Cardiac muscle cell (in vitro differentiated cells and primary cell): ENCODE measurements around the gene TNFRSF18. TPM values are rescaled to one million over a fixed set of nuclear protein-coding genes. Genes with fewer than 3 reads are reported as not detected.

ENCODE experiments used
- DNase-seq, 2 donors: peaks; one replicate each; pipeline versions ENCODE4 v3.0.0 to v3.0.0-alpha.2; 2010 to 2017; ENCODE audit warnings: low read depth in 1 of 2, low spot score in 1 of 2
- H3K27ac ChIP-seq: fragments of 200-600 bp; sonication (generic); 2 replicates; pipeline ENCODE4 v1.5.1; 2016
- H3K27me3 ChIP-seq: fragments of 200-600 bp; sonication (generic); 2 replicates; pipeline ENCODE4 v1.6.0; 2016; ENCODE audit warnings: control low read depth
- H3K36me3 ChIP-seq: fragments of 200-600 bp; sonication (generic); 2 replicates; pipeline ENCODE4 v1.5.1; 2016; ENCODE audit warnings: control low read depth
- H3K4me1 ChIP-seq: fragments of 200-600 bp; sonication (generic); 2 replicates; pipeline ENCODE4 v1.8.1; 2017; ENCODE audit warnings: low read depth, mild to moderate bottlenecking, mixed run types
- H3K4me3 ChIP-seq: fragments of 200-600 bp; sonication (generic); 2 replicates; pipeline ENCODE4 v1.5.1; 2016; ENCODE audit warnings: mild to moderate bottlenecking
- H3K9me3 ChIP-seq: fragments of 200-600 bp; sonication (generic); 2 replicates; pipeline ENCODE4 v1.5.1; 2017; ENCODE audit warnings: low read depth, mild to moderate bottlenecking, control low read depth
- polyA plus RNA-seq: library from polyadenylated mRNA; unstranded; fragments of >200 nt; fragmentation: Nextera tagmentation; extraction: Ambion mirVana; gene quantifications from 2 replicates; pipeline ENCODE4 v1.2.1, GENCODE V29; 2016
- total RNA-seq: library from RNA; depleted of rRNA; stranded (reverse); fragments of >200 nt; gene quantifications from 2 replicates; pipeline ENCODE4 v1.2.3, GENCODE V29; 2016
- TF ChIP-seq, protein P1 (sequence below): IDR thresholded peaks from 2 replicates; pipeline ENCODE4 v1.5.1; 2012; ENCODE audit warnings: low read depth, mild to moderate bottlenecking, low read length

Gene TNFRSF18
- total and polyA plus RNA-seq, 2 experiments from 2014 or later, result 0.39 TPM; not detected in 1

DNA sequence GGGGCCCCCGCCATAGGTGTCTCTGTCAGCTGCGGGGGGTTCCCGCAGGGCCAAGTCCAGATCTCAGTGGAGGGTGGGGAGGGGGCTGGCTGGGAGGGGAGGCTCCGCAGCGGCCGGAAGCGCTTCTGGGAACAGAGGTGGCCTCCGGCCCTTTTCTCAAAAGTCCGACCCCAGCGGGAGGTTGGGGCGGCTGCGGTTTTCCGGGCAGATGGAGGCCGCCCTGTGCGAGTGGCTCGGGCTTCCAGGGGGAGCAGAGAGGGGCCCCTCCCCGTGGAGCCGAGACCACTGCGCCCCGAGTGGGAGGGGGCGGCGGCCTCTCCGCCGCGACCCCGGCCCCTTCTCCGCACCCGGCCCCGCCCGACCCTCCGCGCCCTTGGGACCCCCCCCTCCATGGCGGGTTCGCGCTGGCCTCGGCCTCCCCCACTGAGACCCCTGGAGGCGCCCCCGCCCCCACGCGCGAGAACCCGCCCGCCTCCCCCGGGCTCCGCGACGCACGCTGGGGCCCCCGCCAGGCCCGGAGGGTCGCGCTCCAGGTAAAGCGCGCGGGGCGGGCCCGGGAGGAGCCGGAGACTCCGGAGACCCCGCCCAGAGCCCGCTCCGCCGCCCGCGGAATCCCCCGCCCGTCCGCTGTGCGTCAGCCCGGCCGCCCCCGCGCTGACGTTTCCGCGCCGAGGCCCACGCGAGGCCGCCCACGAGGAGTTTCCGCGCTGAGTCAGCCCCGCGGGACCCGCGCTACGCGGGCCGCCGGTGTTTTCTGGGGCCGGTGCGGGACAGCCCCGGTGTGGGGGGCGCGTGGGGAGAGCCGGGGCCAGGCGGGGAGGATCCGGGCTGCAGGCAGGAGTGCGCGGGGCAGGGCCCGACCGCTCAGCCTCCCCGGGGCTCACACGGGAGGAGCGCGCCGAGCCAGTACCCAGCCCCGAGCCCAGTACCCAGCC is 5.2 kb downstream of the TNFRSF18 start:
- Histone ChIP-seq H3K4me3 (peak overlapping the region; percentile 44), H3K9me3 (no peaks in the 10 kb centered on the region), H3K27ac (no peak overlapping the region), H3K36me3 (no peaks in the 10 kb centered on the region), H3K27me3 (peaks cover 61% of the 10 kb centered on the region), H3K4me1 (no peaks in the 10 kb centered on the region)
- TF ChIP-seq, protein P1, sequence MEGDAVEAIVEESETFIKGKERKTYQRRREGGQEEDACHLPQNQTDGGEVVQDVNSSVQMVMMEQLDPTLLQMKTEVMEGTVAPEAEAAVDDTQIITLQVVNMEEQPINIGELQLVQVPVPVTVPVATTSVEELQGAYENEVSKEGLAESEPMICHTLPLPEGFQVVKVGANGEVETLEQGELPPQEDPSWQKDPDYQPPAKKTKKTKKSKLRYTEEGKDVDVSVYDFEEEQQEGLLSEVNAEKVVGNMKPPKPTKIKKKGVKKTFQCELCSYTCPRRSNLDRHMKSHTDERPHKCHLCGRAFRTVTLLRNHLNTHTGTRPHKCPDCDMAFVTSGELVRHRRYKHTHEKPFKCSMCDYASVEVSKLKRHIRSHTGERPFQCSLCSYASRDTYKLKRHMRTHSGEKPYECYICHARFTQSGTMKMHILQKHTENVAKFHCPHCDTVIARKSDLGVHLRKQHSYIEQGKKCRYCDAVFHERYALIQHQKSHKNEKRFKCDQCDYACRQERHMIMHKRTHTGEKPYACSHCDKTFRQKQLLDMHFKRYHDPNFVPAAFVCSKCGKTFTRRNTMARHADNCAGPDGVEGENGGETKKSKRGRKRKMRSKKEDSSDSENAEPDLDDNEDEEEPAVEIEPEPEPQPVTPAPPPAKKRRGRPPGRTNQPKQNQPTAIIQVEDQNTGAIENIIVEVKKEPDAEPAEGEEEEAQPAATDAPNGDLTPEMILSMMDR, result no peak
- peak; percentile 59 to 64 for DNase-seq

DNA sequence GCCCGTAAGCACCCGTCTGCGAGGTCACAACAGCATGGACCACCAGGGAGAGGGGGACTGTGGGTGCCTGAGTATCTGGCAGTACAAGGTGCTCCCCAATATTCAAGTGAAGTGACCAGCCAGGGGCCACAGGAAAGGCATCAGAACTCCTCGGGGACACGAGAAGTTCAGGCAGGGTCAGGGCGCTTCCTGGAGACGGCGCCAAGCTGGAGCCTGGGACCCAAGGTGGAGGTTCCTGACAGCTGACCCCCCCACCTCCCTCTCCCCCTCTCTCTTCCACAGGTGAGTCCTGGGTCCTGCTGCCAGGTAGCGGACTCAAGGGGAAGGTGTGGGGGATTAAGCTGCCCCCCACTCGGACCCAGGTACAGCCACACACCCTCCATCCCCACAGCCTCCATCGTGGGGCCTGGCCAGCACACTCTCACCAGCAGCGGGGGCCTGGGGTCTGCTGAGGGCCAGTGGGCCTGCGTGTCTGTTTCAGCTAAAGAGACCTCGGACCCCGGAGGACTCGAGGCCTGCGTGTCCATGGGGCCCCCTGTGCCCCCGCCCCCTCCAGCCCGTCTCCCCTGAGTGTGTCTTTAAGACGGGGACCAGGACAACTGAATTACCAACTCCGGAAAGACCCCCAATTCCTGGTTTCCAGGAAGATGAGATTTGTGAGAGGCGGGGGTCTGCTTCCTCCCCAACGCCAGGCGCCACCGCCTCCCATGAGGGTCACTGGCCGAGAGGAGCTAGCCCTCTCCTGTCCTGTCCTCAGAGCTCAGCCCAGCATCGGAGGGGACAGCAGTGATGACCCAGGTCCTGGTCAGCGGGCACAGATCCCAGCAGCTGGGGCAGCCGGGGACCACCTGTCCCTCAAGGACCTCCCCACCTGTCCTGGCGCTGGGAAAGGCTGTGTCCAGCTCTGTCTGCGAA is 6.2 kb downstream of the TNFRSF18 start:
- Histone ChIP-seq H3K9me3 (no peaks in the 10 kb centered on the region), H3K4me3 (peak overlapping the region; percentile 44), H3K27ac (no peak overlapping the region), H3K36me3 (no peaks in the 10 kb centered on the region), H3K4me1 (no peaks in the 10 kb centered on the region), H3K27me3 (peaks cover 52% of the 10 kb centered on the region)
- no peak for DNase-seq
- TF ChIP-seq, protein P1, result no peak

DNA sequence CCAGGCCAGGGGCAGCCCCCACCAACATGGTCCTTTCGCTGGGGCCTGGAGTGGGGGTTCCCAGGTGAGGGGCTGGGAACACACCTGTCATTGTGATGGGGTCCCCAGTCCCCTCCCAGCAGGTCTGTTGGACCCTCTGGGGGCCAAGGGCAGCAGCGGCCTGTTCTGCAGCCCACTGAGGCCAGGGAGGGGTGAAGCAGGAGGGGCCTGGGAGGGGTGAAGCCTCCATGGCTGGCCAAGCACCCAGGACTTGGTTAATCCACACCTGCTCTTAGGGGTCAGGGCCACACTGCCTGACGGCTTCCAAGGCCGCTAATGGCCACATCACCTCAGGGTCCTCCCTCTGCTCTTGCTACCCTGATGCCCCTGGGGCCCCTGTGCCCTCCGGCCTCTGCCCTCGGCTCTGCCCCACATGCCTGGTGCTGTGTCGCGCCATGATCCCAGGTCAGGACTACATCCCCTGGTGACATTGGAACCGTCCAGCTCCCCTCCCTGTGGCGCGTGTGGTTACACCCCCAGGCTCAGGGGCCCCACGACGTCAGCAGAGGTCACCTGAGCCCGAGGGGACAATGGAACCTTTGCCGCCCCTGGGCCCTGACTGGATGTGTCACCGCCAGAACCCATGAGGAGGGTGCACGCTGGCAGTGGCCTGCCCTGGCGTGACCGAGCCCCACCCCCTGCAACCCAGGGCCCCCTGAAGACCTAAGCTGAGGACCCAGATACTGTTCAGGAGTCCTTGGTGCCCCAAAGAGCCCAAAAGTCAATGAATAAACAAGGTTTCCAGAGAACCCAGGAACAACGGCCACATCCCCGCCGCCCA is 7.0 kb downstream of the TNFRSF18 start:
- DNase-seq, result no peak
- H3K9me3 ChIP-seq, result no peaks in the 10 kb centered on the region
- H3K27me3 ChIP-seq, result peaks cover 45% of the 10 kb centered on the region
- no peaks in the 10 kb centered on the region for H3K4me1 ChIP-seq
- H3K36me3 ChIP-seq, result no peaks in the 10 kb centered on the region
- H3K4me3 ChIP-seq, result no peak overlapping the region
- H3K27ac ChIP-seq, result no peak overlapping the region
- TF ChIP-seq, protein P1, result no peak

DNA sequence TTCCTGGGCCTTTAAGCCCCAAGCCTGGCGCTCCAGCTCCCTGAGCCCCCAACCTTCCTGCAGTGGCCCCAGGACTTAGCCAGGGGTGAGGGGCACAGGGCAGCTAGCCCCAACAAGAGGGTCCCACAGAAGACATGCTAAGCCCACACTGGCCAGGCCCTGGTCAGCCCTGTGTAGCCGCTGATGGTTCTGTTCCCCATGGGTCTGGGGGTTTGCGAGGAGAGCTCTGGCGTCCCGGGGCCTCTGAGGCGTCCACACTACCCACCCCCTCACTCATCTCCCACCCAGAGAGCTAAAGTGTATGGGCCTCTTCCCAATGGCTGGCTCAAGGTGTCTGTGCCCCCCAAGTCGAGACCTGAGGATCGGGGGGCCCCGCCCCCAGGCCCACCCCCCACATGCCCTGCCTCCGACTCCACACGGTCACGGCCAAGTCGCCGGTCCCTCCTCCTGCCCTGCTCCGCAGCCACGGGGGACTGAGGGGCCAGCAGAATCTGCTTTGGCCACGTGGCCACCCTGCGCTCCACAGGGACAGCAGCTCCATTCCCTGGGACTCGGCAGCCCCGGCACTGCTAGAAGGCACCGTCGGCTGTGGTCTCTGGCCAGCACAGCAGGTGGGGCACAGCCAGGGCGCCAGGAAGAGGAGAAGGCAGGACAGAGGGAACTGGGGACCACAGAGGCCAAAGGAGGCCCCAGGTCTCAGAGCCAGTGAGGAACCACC is 7.8 kb downstream of the TNFRSF18 start:
- no peak for DNase-seq

More for the DNA sequence above, 7.8 kb downstream of the TNFRSF18 start:
- Histone ChIP-seq H3K4me1 (no peaks in the 10 kb centered on the region), H3K4me3 (no peak overlapping the region), H3K27me3 (peaks cover 37% of the 10 kb centered on the region), H3K27ac (no peak overlapping the region), H3K36me3 (no peaks in the 10 kb centered on the region), H3K9me3 (no peaks in the 10 kb centered on the region)
- TF ChIP-seq, protein P1, result no peak
